Stomach (tissue), 9 donors: Measurements from ENCODE around the gene HECW1. TPM values are rescaled to one million over a fixed set of nuclear protein-coding genes. Genes with fewer than 3 reads are reported as not detected.

ENCODE experiments used
- DNase-seq, 2 donors: peaks; one replicate each; pipeline versions ENCODE4 v3.0.0 to v3.0.0-alpha.2; 2013 to 2019
- H3K27ac ChIP-seq, 5 donors: fragments of 200-600 bp in 4 of 5; sonication (generic) in 4 of 5; one replicate each; pipeline ENCODE4 v1.5.1; 2013 to 2019; ENCODE audit warnings: mild to moderate bottlenecking in 1 of 5, moderate library complexity in 1 of 5
- H3K27me3 ChIP-seq, 3 donors: fragments of 200-600 bp; sonication (generic); one replicate each; pipeline ENCODE4 v1.5.1; 2017 to 2019; ENCODE audit warnings: mixed run types in 1 of 3
- H3K36me3 ChIP-seq, 4 donors: fragments of 200-600 bp; sonication (generic); 1 replicate in 3 of 4; 2 replicates in 1 of 4; pipeline ENCODE4 v1.5.1; 2016 to 2019
- H3K4me1 ChIP-seq, 4 donors: fragments of 200-600 bp; sonication (generic); one replicate each; pipeline ENCODE4 v1.5.1; 2016 to 2019
- H3K4me3 ChIP-seq, 4 donors: fragments of 200-600 bp; sonication (generic) in 3 of 4; one replicate each; pipeline ENCODE4 v1.5.1; 2016 to 2019; ENCODE audit warnings: mild to moderate bottlenecking in 1 of 4
- H3K9me3 ChIP-seq, 4 donors: fragments of 200-600 bp; sonication (generic); one replicate each; pipeline ENCODE4 v1.5.1; 2016 to 2019
- EP300 ChIP-seq: sonication (generic); formaldehyde crosslinking; IDR thresholded peaks from one replicate; pipeline ENCODE4 v1.6.1; 2017; ENCODE audit warnings: antibody characterized with exemption
- POLR2A ChIP-seq, 4 donors: fragments of 450-650 bp; IDR thresholded peaks; one replicate each; pipeline ENCODE4 v1.6.1; 2016; ENCODE audit warnings: antibody characterized with exemption in 4 of 4, control low read depth in 2 of 4, mild to moderate bottlenecking in 1 of 4, moderate library complexity in 1 of 4
- POLR2AphosphoS5 ChIP-seq, 3 donors: sonication (generic); formaldehyde crosslinking; IDR thresholded peaks; one replicate each; pipeline ENCODE4 v1.6.1; 2016; ENCODE audit warnings: antibody characterized with exemption in 3 of 3
- WGBS, 5 donors: extraction: QIAGEN DNeasy Blood & Tissue Kit in 3 of 5; methylation state at CpG; one replicate each; pipeline versions ENCODE4 v1.1.5 to v1.1.7; 2013 to 2018; 5-methylcytosine and 5-hydroxymethylcytosine counted together
- intact Hi-C: fragments of 100-400 bp; cut with DNase I; formaldehyde crosslinking; loops from one replicate; pipeline ENCODE4 v1.15.1; 2023; ENCODE audit warnings: low total_unique reads
- polyA plus RNA-seq, 3 donors: library from polyadenylated mRNA; stranded (reverse); fragments of 200-250 nt; gene quantifications; one replicate each; pipeline ENCODE4 v1.2.3, GENCODE V29; 2013
- total RNA-seq, 5 donors: library from RNA; depleted of rRNA; stranded (reverse); fragments of >200 nt; gene quantifications; one replicate each; pipeline versions ENCODE4 v1.1.0 to v1.2.3, GENCODE V29; 2014 to 2016
- TF ChIP-seq, protein P1 (sequence below), 7 experiments: fragments of 450-650 bp in 4 of 7; fragments of 200-600 bp in 3 of 7; sonication (generic) in 3 of 7; IDR thresholded peaks; one replicate each; pipeline ENCODE4 v1.5.1; 2016 to 2019; ENCODE audit warnings: antibody characterized with exemption in 7 of 7, control low read depth in 2 of 7, mild to moderate bottlenecking in 1 of 7
- donor health status: healthy with polysubstance abuse.
- donor health status: Bipolar disorder and iron deficiency.
- donor health status: healthy.

Gene HECW1
- total and polyA plus RNA-seq, 8 donors = 0.29 to 11.1 (median 1.4) TPM; not detected in 1

DNA sequence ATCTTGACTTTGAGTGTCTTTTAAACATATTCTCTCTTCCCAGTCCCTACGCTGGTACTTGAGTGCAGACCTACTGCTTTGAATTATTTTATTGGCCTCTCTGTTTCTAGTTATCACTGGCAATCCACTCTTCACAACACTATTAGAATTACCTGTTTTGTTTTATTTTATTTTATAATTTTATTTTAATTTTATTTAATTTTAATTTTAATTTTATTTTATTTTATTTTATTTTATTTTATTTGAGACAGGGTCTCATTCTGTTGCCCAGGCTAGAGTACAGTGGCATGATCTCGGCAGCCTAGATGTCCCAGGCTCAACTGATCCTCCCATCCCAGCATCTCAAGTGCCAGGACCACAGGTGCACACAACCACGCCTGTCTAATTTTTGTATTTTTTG lies 477.3 kb downstream of the HECW1 start:
- no peaks in the 10 kb centered on the region for H3K27me3 ChIP-seq
- peaks cover 8 to 92% (median 27%) of the 10 kb centered on the region in 4 donors for H3K4me1 ChIP-seq
- no peak for DNase-seq
- no peaks in the 10 kb centered on the region for H3K36me3 ChIP-seq
- 84 to 98% (median 90%) methylated on average over 3 of the region's 3 CpGs for WGBS, 5 donors
- no peak overlapping the region for H3K27ac ChIP-seq
- TF ChIP-seq, protein P1, sequence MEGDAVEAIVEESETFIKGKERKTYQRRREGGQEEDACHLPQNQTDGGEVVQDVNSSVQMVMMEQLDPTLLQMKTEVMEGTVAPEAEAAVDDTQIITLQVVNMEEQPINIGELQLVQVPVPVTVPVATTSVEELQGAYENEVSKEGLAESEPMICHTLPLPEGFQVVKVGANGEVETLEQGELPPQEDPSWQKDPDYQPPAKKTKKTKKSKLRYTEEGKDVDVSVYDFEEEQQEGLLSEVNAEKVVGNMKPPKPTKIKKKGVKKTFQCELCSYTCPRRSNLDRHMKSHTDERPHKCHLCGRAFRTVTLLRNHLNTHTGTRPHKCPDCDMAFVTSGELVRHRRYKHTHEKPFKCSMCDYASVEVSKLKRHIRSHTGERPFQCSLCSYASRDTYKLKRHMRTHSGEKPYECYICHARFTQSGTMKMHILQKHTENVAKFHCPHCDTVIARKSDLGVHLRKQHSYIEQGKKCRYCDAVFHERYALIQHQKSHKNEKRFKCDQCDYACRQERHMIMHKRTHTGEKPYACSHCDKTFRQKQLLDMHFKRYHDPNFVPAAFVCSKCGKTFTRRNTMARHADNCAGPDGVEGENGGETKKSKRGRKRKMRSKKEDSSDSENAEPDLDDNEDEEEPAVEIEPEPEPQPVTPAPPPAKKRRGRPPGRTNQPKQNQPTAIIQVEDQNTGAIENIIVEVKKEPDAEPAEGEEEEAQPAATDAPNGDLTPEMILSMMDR (IDR thresholded peaks at IDR 0.05) = no peak
- TF ChIP-seq POLR2AphosphoS5 (IDR thresholded peaks at IDR 0.05) (no peak), POLR2A (IDR thresholded peaks at IDR 0.05) (no peak), EP300 (no peak)
- no peak overlapping the region for H3K4me3 ChIP-seq
- intact Hi-C loops = loop anchor here (10.0 kb wide), 1 partner anchor 245 kb away; no protein-coding TSS in a partner anchor
- no peaks in the 10 kb centered on the region for H3K9me3 ChIP-seq

DNA sequence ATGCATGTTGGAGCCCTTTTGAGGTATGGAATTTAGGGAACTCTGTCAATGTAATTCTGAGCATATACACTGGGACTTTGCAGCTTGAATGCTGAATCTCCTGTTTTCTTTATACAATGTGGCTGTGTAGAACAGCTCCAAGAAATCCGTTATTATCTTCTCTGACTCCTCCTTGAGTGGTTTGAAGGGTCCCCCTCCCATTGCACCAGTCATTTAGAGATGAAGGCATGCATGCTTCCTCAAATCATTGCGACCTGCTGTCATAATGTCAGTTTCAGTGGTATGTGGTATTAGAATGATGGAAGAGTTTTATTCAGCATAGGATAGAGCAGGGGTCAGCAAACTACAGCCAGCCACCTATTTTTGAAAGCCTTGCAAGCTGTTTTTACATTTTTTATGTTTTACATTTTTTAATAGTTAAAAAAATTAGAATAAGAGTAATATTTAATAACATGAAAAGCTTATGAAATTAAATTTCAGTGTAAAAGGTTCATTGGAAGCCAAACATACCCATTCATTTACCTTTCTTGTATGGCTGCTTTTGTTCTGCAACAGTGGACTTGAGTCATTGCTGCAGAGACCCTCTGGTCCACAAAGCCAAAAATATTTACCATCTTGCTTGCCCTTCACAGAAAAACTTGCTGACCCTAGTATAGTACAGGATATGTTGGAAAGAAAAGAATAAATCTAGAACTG lies 478.6 kb downstream of the HECW1 start:
- H3K4me1 ChIP-seq = peaks cover 3 to 92% (median 15%) of the 10 kb centered on the region in 4 donors
- WGBS, 5 donors = 59 to 70% (median 67%) methylated on average over 2 of the region's 2 CpGs
- H3K36me3 ChIP-seq = peaks cover 0 to 2% (median under 1%) of the 10 kb centered on the region in 4 donors
- intact Hi-C loops = no loop called here
- peak overlapping the region in 3 of 5 donors; percentile 43 to 54 (median 46) for H3K27ac ChIP-seq
- H3K9me3 ChIP-seq = no peaks in the 10 kb centered on the region
- H3K27me3 ChIP-seq = no peaks in the 10 kb centered on the region
- no peak for DNase-seq
- TF ChIP-seq POLR2A (IDR thresholded peaks at IDR 0.05) (no peak), POLR2AphosphoS5 (IDR thresholded peaks at IDR 0.05) (no peak)
- TF ChIP-seq, protein P1 (IDR thresholded peaks at IDR 0.05) = no peak
- no peak overlapping the region for H3K4me3 ChIP-seq

DNA sequence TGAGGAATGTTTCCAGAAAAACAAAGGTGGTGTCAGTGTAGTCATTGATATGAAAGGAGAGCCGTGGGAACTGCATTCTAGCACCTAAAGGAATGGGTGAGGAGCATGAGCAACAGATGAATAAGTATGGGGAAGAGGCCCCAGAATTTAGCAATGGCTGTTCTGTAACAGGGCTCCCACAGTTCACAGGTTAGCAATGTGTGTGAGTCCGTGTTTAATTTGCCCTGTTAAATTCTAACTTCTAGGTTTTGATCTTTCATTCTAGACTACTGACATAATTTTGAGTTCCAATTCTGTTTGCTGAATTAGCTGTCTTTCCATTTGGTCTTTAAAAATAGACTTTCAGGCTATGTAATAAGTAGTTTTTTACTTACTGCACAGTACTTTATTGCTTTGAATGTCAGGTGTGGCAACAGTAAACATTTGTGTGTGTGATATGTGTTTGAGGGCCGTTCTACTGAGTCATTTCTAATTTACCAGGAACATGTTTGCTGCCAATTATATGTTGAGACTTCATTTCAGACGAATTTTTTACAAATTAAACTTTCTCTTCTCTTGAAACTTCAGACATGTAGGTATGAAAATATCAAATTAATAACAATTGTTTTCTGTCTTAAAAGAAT lies 479.2 kb downstream of the HECW1 start:
- no peak overlapping the region for H3K4me3 ChIP-seq

DNA sequence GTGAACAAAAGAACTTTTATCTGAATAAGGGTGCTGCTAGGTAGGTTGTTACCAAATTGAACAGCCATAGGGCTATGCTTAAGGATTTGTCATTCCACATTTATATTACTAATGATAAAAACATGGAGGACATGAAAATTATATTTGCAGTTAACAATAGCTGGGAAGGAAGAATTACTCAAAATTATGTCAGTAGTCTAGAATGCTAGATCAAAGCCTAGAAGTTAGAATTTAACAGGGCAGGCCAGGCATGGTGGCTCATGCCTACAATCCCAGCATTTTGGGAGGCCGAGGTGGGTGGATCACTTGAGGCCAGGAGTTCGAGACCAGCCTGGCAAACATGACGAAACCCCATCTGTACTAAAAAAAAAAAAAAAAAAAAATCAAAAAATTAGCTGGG lies 479.9 kb downstream of the HECW1 start:
- no peaks in the 10 kb centered on the region for H3K9me3 ChIP-seq
- H3K27ac ChIP-seq = peak overlapping the region in 3 of 5 donors; percentile 43 to 54 (median 46)
- peaks cover 3 to 86% (median 12%) of the 10 kb centered on the region in 4 donors for H3K4me1 ChIP-seq
- TF ChIP-seq EP300 (no peak), POLR2A (IDR thresholded peaks at IDR 0.05) (no peak), POLR2AphosphoS5 (IDR thresholded peaks at IDR 0.05) (no peak)
- TF ChIP-seq, protein P1 (IDR thresholded peaks at IDR 0.05) = no peak
- no peaks in the 10 kb centered on the region for H3K27me3 ChIP-seq
- WGBS, 5 donors = 80 to 95% (median 91%) methylated on average over 3 of the region's 3 CpGs
- intact Hi-C loops = no loop called here
- H3K36me3 ChIP-seq = peaks cover 0 to 15% (median 12%) of the 10 kb centered on the region in 4 donors
- no peak for DNase-seq
- no peak overlapping the region for H3K4me3 ChIP-seq

More for the DNA sequence above, 479.2 kb downstream of the HECW1 start:
- peak in 1 of 2 donors; percentile 37 for DNase-seq
- no peaks in the 10 kb centered on the region for H3K9me3 ChIP-seq
- intact Hi-C loops = no loop called here
- no peak for TF ChIP-seq EP300
- TF ChIP-seq POLR2AphosphoS5 (IDR thresholded peaks at IDR 0.05) = no peak
- TF ChIP-seq POLR2A (IDR thresholded peaks at IDR 0.05) = no peak
- TF ChIP-seq, protein P1 (IDR thresholded peaks at IDR 0.05) = no peak
- H3K27ac ChIP-seq = peak overlapping the region in 4 of 5 donors; percentile 43 to 54 (median 46)
- 23 to 41% (median 32%) methylated on average over 4 of the region's 4 CpGs for WGBS, 5 donors
- H3K36me3 ChIP-seq = peaks cover 0 to 9% (median 6%) of the 10 kb centered on the region in 4 donors
- no peaks in the 10 kb centered on the region for H3K27me3 ChIP-seq
- peaks cover 3 to 92% (median 15%) of the 10 kb centered on the region in 4 donors for H3K4me1 ChIP-seq
